Activated CD4-positive, alpha-beta T cell treated with anti-CD3 and anti-CD28 coated beads, Interleukin-2, amount 10 ng/mL, durations not matched to agents 24 days and 14 days (primary cell): ENCODE results near the gene YWHAB. TPM values are rescaled to one million over a fixed set of nuclear protein-coding genes. Genes with fewer than 3 reads are reported as not detected.

Experiments used
- DNase-seq: peaks from one replicate; pipeline ENCODE4 v3.0.0; 2022
- H3K27ac Mint-ChIP-seq: one replicate; pipeline ENCODE4 v1.8.0; 2022; ENCODE audit warnings: mild to moderate bottlenecking, mixed read lengths
- H3K27me3 Mint-ChIP-seq: one replicate; pipeline ENCODE4 v1.8.0; 2022; ENCODE audit warnings: mixed read lengths
- H3K36me3 Mint-ChIP-seq: one replicate; pipeline ENCODE4 v1.8.0; 2022; ENCODE audit warnings: low read depth, mild to moderate bottlenecking, mixed read lengths
- H3K4me1 Mint-ChIP-seq: one replicate; pipeline ENCODE4 v1.8.0; 2021; ENCODE audit warnings: mixed read lengths
- H3K4me3 Mint-ChIP-seq: one replicate; pipeline ENCODE4 v1.8.0; 2022; ENCODE audit warnings: mild to moderate bottlenecking, moderate library complexity, mixed read lengths
- H3K9me3 Mint-ChIP-seq: one replicate; pipeline ENCODE4 v1.8.0; 2021; ENCODE audit warnings: mixed read lengths
- intact Hi-C: fragments of 100-400 bp; cut with micrococcal nuclease; formaldehyde crosslinking; loops from one replicate; pipeline ENCODE4 v1.15.1; 2023
- total RNA-seq: library from RNA; stranded (reverse); gene quantifications from 2 replicates; pipeline ENCODE4 v1.2.3, GENCODE V29; 2022

The YWHAB gene
- total RNA-seq, 1 donor from 2014 or later: 241 TPM

GRCh38 chr20:44887466-44887865, 2.0 kb downstream of the YWHAB start:
- H3K27ac Mint-ChIP-seq: no peak overlapping the region

GRCh38 chr20:44888226-44889103, 3.0 kb downstream of the YWHAB start:
- H3K4me3 Mint-ChIP-seq: peak overlapping the region; percentile 97
- DNase-seq: no peak
- intact Hi-C loops: loop anchor here (5.0 to 10.0 kb wide), 3 partner anchors 79 to 364 kb away; partner anchors contain the start of genes KCNK15, SERINC3 and STK4
- H3K9me3 Mint-ChIP-seq: no peaks in the 10 kb centered on the region
- no peak overlapping the region for H3K27ac Mint-ChIP-seq
- peaks cover 32% of the 10 kb centered on the region for H3K36me3 Mint-ChIP-seq
- H3K27me3 Mint-ChIP-seq: no peaks in the 10 kb centered on the region
- peaks cover 59% of the 10 kb centered on the region for H3K4me1 Mint-ChIP-seq

More at GRCh38 chr20:44887466-44887865, 2.0 kb downstream of the YWHAB start:
- Mint-ChIP-seq H3K9me3 (no peaks in the 10 kb centered on the region), H3K27me3 (no peaks in the 10 kb centered on the region), H3K4me3 (peak overlapping the region; percentile 97), H3K4me1 (peaks cover 59% of the 10 kb centered on the region), H3K36me3 (peaks cover 30% of the 10 kb centered on the region)
- no peak for DNase-seq
- intact Hi-C loops: loop anchor here (5.0 to 10.0 kb wide), 3 partner anchors 80 to 363 kb away; partner anchors contain the start of genes KCNK15, SERINC3 and STK4

GRCh38 chr20:44891826-44892225, 6.3 kb downstream of the YWHAB start:
- H3K27ac Mint-ChIP-seq: no peak overlapping the region
- no peaks in the 10 kb centered on the region for H3K27me3 Mint-ChIP-seq
- intact Hi-C loops: no loop called here
- H3K4me3 Mint-ChIP-seq: peak overlapping the region; percentile 34
- no peaks in the 10 kb centered on the region for H3K9me3 Mint-ChIP-seq
- peaks cover 68% of the 10 kb centered on the region for H3K4me1 Mint-ChIP-seq
- H3K36me3 Mint-ChIP-seq: peaks cover 44% of the 10 kb centered on the region
- no peak for DNase-seq

GRCh38 chr20:44894959-44895358, 9.5 kb downstream of the YWHAB start:
- Mint-ChIP-seq H3K36me3 (peaks cover 38% of the 10 kb centered on the region), H3K27ac (peak overlapping the region; percentile 7), H3K4me1 (peaks cover 57% of the 10 kb centered on the region), H3K4me3 (no peak overlapping the region), H3K9me3 (no peaks in the 10 kb centered on the region), H3K27me3 (no peaks in the 10 kb centered on the region)
- no peak for DNase-seq
- intact Hi-C loops: no loop called here

GRCh38 chr20:44896583-44896982, 11.1 kb downstream of the YWHAB start:
- Mint-ChIP-seq H3K27ac (peak overlapping the region; percentile 10), H3K4me3 (peak overlapping the region; percentile 2)

GRCh38 chr20:44897133-44897532, 11.6 kb downstream of the YWHAB start:
- no peaks in the 10 kb centered on the region for H3K9me3 Mint-ChIP-seq
- intact Hi-C loops: no loop called here
- H3K27ac Mint-ChIP-seq: peak overlapping the region; percentile 10
- peaks cover 38% of the 10 kb centered on the region for H3K36me3 Mint-ChIP-seq
- peaks cover 59% of the 10 kb centered on the region for H3K4me1 Mint-ChIP-seq
- DNase-seq: no peak
- H3K4me3 Mint-ChIP-seq: no peak overlapping the region
- no peaks in the 10 kb centered on the region for H3K27me3 Mint-ChIP-seq

More at GRCh38 chr20:44896583-44896982, 11.1 kb downstream of the YWHAB start:
- H3K36me3 Mint-ChIP-seq: peaks cover 43% of the 10 kb centered on the region
- no peaks in the 10 kb centered on the region for H3K9me3 Mint-ChIP-seq
- no peaks in the 10 kb centered on the region for H3K27me3 Mint-ChIP-seq
- peaks cover 64% of the 10 kb centered on the region for H3K4me1 Mint-ChIP-seq
- intact Hi-C loops: no loop called here
- no peak for DNase-seq

GRCh38 chr20:44900231-44900854, 14.8 kb downstream of the YWHAB start:
- DNase-seq: no peak
- H3K36me3 Mint-ChIP-seq: peaks cover 51% of the 10 kb centered on the region
- no peaks in the 10 kb centered on the region for H3K27me3 Mint-ChIP-seq
- peak overlapping the region; percentile 64 for H3K4me3 Mint-ChIP-seq
- peak overlapping the region; percentile 89 for H3K27ac Mint-ChIP-seq
- peaks cover 43% of the 10 kb centered on the region for H3K4me1 Mint-ChIP-seq
- H3K9me3 Mint-ChIP-seq: no peaks in the 10 kb centered on the region
- intact Hi-C loops: no loop called here

GRCh38 chr20:44901974-44902373, 16.5 kb downstream of the YWHAB start:
- no peaks in the 10 kb centered on the region for H3K27me3 Mint-ChIP-seq
- peak overlapping the region; percentile 0 for H3K27ac Mint-ChIP-seq
- H3K36me3 Mint-ChIP-seq: peaks cover 59% of the 10 kb centered on the region
- no peak overlapping the region for H3K4me3 Mint-ChIP-seq
- H3K9me3 Mint-ChIP-seq: no peaks in the 10 kb centered on the region
- peaks cover 30% of the 10 kb centered on the region for H3K4me1 Mint-ChIP-seq
- intact Hi-C loops: no loop called here
- no peak for DNase-seq

- DNase-seq: no peak
- Mint-ChIP-seq H3K27ac (no peak overlapping the region), H3K4me3 (no peak overlapping the region), H3K4me1 (peaks cover 23% of the 10 kb centered on the region), H3K36me3 (peaks cover 69% of the 10 kb centered on the region), H3K9me3 (no peaks in the 10 kb centered on the region), H3K27me3 (no peaks in the 10 kb centered on the region)
- intact Hi-C loops: no loop called here
Measured at GRCh38 chr20:44904377-44904776, 18.9 kb downstream of the YWHAB start.

GRCh38 chr20:44908987-44909871, 23.7 kb downstream of the YWHAB start:
- H3K4me1 Mint-ChIP-seq: peaks cover 27% of the 10 kb centered on the region
- intact Hi-C loops: no loop called here
- H3K27ac Mint-ChIP-seq: peak overlapping the region; percentile 72
- H3K27me3 Mint-ChIP-seq: no peaks in the 10 kb centered on the region
- no peak for DNase-seq
- peak overlapping the region; percentile 91 for H3K4me3 Mint-ChIP-seq
- H3K36me3 Mint-ChIP-seq: peaks cover 56% of the 10 kb centered on the region
- no peaks in the 10 kb centered on the region for H3K9me3 Mint-ChIP-seq

- intact Hi-C loops: loop anchor here (1.0 to 2.0 kb wide), 2 partner anchors 24 to 57 kb away; partner anchors contain the start of gene STK4
- H3K4me3 Mint-ChIP-seq: peak within 1 kb of the TSS; percentile 91
- no peaks in the 10 kb centered on the region for H3K27me3 Mint-ChIP-seq
- H3K4me1 Mint-ChIP-seq: peaks cover 35% of the 10 kb centered on the region
- no peaks in the 10 kb centered on the region for H3K9me3 Mint-ChIP-seq
- DNase-seq: peak; percentile 94
- peaks cover 54% of the 10 kb centered on the region for H3K36me3 Mint-ChIP-seq
- H3K27ac Mint-ChIP-seq: peak within 1 kb of the TSS; percentile 82
Measured at GRCh38 chr20:44909872-44910689, 24.6 kb downstream of the YWHAB start, which contains the start of gene PABPC1L. Gene PABPC1L (plus strand): TSS chr20:44910060. CDS start chr20:44910144, 84 bp downstream.

- Mint-ChIP-seq H3K27me3 (no peaks in the 10 kb centered on the region), H3K27ac (peak overlapping the region; percentile 82), H3K4me1 (peaks cover 37% of the 10 kb centered on the region), H3K36me3 (peaks cover 50% of the 10 kb centered on the region), H3K4me3 (peak overlapping the region; percentile 91), H3K9me3 (no peaks in the 10 kb centered on the region)
- intact Hi-C loops: loop anchor here (1.0 to 2.0 kb wide), 2 partner anchors 24 to 56 kb away; partner anchors contain the start of gene STK4
- DNase-seq: no peak
Measured at GRCh38 chr20:44910690-44911262, 25.3 kb downstream of the YWHAB start.
